T-helper 1 cell (primary cell): ENCODE results near the gene DLX1.
A peak's percentile ranks its signal among the peaks of the same experiment; 100 is the strongest.
"Not testable (repeated sequence)": the region's sequence is repeated elsewhere in the genome, so short reads cannot be mapped to it uniquely, and the experiment has no call there.

Source experiments
- DNase-seq, 5 donors: peaks; one replicate each; pipeline ENCODE4 v3.0.0-alpha.2; 2012 to 2020

DLX1 gene

GRCh38 chr2:172065111-172065510, 20.2 kb upstream of the DLX1 start:
- no peak for DNase-seq

GRCh38 chr2:172066394-172066886, 18.9 kb upstream of the DLX1 start:
- DNase-seq: no peak

- not testable (repeated sequence) for DNase-seq
These were observed 17.4 kb upstream of the DLX1 start for GRCh38 chr2:172067905-172068304.

- no peak for DNase-seq
These were observed 14.4 kb upstream of the DLX1 start for GRCh38 chr2:172070936-172071335.

GRCh38 chr2:172072303-172072702, 13.0 kb upstream of the DLX1 start:
- no peak for DNase-seq

- no peak for DNase-seq
These were observed 12.6 kb upstream of the DLX1 start for GRCh38 chr2:172072706-172073105.

- DNase-seq: no peak
These were observed 11.8 kb upstream of the DLX1 start for GRCh38 chr2:172073518-172073917.

GRCh38 chr2:172074254-172074653, 11.1 kb upstream of the DLX1 start:
- DNase-seq: no peak

GRCh38 chr2:172079416-172079815, 5.9 kb upstream of the DLX1 start:
- no peak for DNase-seq

GRCh38 chr2:172079838-172080640, 5.3 kb upstream of the DLX1 start:
- DNase-seq: no peak

GRCh38 chr2:172080641-172081220, 4.6 kb upstream of the DLX1 start:
- no peak for DNase-seq

- no peak for DNase-seq
These were observed 3.9 kb upstream of the DLX1 start for GRCh38 chr2:172081221-172082022.

GRCh38 chr2:172082105-172082943, 3.0 kb upstream of the DLX1 start:
- DNase-seq: no peak

GRCh38 chr2:172082944-172083627, 2.2 kb upstream of the DLX1 start:
- DNase-seq: no peak

GRCh38 chr2:172083628-172084394, 1.5 kb upstream of the DLX1 start:
- DNase-seq: no peak

- no peak for DNase-seq
These were observed 987 bp upstream of the DLX1 start for GRCh38 chr2:172084395-172084644.

GRCh38 chr2:172084645-172085459, 455 bp upstream of the DLX1 start:
- peak in 3 of 5 donors; percentile 18 to 68 (median 37) for DNase-seq

GRCh38 chr2:172086241-172087206, 1.2 kb downstream of the DLX1 start:
- DNase-seq: peak in 3 of 5 donors; percentile 61 to 62 (median 62)

- DNase-seq: no peak
These were observed 2.0 kb downstream of the DLX1 start for GRCh38 chr2:172087207-172087779.
